OCI-LY3 (cell line): ENCODE results near the gene ACLY.
"Not testable (repeated sequence)": the region's sequence is repeated elsewhere in the genome, so short reads cannot be mapped to it uniquely, and the experiment has no call there.

Experiments used
- H2AFZ ChIP-seq: fragments of 200-600, 300-600 bp; shearing (Covaris generic); 2 replicates; pipeline ENCODE4 v1.6.0; 2014; ENCODE audit warnings: antibody characterized with exemption, low read depth, low read length
- H3K27ac ChIP-seq: fragments of 200-600, 300-600 bp; sonication (generic); 2 replicates; pipeline ENCODE4 v1.5.1; 2014; ENCODE audit warnings: mild to moderate bottlenecking, low read length, moderate library complexity, mixed read lengths
- H3K27me3 ChIP-seq: fragments of 200-600, 300-600 bp; sonication (generic); 2 replicates; pipeline ENCODE4 v1.6.1; 2014; ENCODE audit warnings: low read depth, low read length, mixed read lengths
- H3K36me3 ChIP-seq: fragments of 200-600, 300-600 bp; sonication (generic); replicated peaks from 2 replicates; pipeline ENCODE3; 2014; ENCODE audit warnings: low read depth, low read length, mixed read lengths
- H3K4me1 ChIP-seq: fragments of 300-600, 200-600 bp; sonication (generic); 2 replicates; pipeline ENCODE4 v1.6.1; 2014; ENCODE audit warnings: low read length, mixed read lengths
- H3K4me2 ChIP-seq: fragments of 200-600, 300-600 bp; sonication (generic); 2 replicates; pipeline ENCODE4 v1.6.1; 2014; ENCODE audit warnings: low read length, mixed read lengths
- H3K4me3 ChIP-seq: fragments of 300-600, 200-600 bp; sonication (generic); 2 replicates; pipeline ENCODE4 v1.5.1; 2014; ENCODE audit warnings: antibody characterized with exemption, mild to moderate bottlenecking, low read length, moderate library complexity
- H3K79me2 ChIP-seq: fragments of 300-600, 200-600 bp; shearing (Covaris generic); 2 replicates; pipeline ENCODE4 v1.6.1; 2014; ENCODE audit warnings: mild to moderate bottlenecking, low read length, mixed read lengths
- H3K9ac ChIP-seq: fragments of 300-600, 200-600 bp; shearing (Covaris generic); 2 replicates; pipeline ENCODE4 v1.6.0; 2014; ENCODE audit warnings: mild to moderate bottlenecking, low read length, moderate library complexity
- H3K9me3 ChIP-seq: fragments of 200-600, 300-600 bp; shearing (Covaris generic); 2 replicates; pipeline ENCODE4 v1.6.1; 2014; ENCODE audit warnings: low read length, mixed read lengths; ENCODE audit not compliant: insufficient read depth
- H4K20me1 ChIP-seq: fragments of 200-600, 300-600 bp; sonication (generic); 2 replicates; pipeline ENCODE4 v1.6.1; 2016; ENCODE audit warnings: low read length, mixed read lengths; ENCODE audit not compliant: insufficient read depth
- CTCF ChIP-seq: fragments of 200-600, 300-600 bp; sonication (generic); IDR thresholded peaks from 2 replicates; pipeline ENCODE4 v1.5.1; 2014; ENCODE audit warnings: antibody characterized with exemption, low read length, low read depth
- EZH2phosphoT487 ChIP-seq: fragments of 200-600 bp; shearing (Covaris generic); IDR thresholded peaks from 2 replicates; pipeline ENCODE4 v1.6.1; 2018; ENCODE audit warnings: antibody characterized with exemption, mixed run types, low read depth

Gene ACLY

GRCh38 chr17:41849251-41849990 lies 69.3 kb downstream of the ACLY start:
- Histone ChIP-seq H3K79me2 (peaks cover 55% of the 10 kb centered on the region), H3K4me3 (no peak overlapping the region), H3K9ac (no peak overlapping the region), H2AFZ (no peak overlapping the region), H3K9me3 (no peaks in the 10 kb centered on the region), H3K27me3 (no peaks in the 10 kb centered on the region), H4K20me1 (peaks cover 22% of the 10 kb centered on the region), H3K36me3 (peaks cover 16% of the 10 kb centered on the region), H3K4me2 (no peak overlapping the region), H3K4me1 (no peaks in the 10 kb centered on the region), H3K27ac (no peak overlapping the region)
- TF ChIP-seq EZH2phosphoT487 (no peak), CTCF (no peak)

- no peaks in the 10 kb centered on the region for H3K9me3 ChIP-seq
- no peak overlapping the region for H2AFZ ChIP-seq
- H3K4me1 ChIP-seq = no peaks in the 10 kb centered on the region
- no peak overlapping the region for H3K4me2 ChIP-seq
- H3K79me2 ChIP-seq = peaks cover 49% of the 10 kb centered on the region
- H3K36me3 ChIP-seq = peaks cover 10% of the 10 kb centered on the region
- H3K9ac ChIP-seq = no peak overlapping the region
- H3K27me3 ChIP-seq = no peaks in the 10 kb centered on the region
- H3K4me3 ChIP-seq = no peak overlapping the region
- TF ChIP-seq EZH2phosphoT487 (no peak), CTCF (no peak)
- H3K27ac ChIP-seq = no peak overlapping the region
- peaks cover 18% of the 10 kb centered on the region for H4K20me1 ChIP-seq
Measured at GRCh38 chr17:41848788-41849187, 70.0 kb downstream of the ACLY start.

- no peak overlapping the region for H3K9ac ChIP-seq
- peaks cover 8% of the 10 kb centered on the region for H4K20me1 ChIP-seq
- H3K27ac ChIP-seq = no peak overlapping the region
- peaks cover 19% of the 10 kb centered on the region for H3K79me2 ChIP-seq
- H3K4me1 ChIP-seq = no peaks in the 10 kb centered on the region
- no peak overlapping the region for H3K4me3 ChIP-seq
- TF ChIP-seq CTCF (no peak), EZH2phosphoT487 (no peak)
- H2AFZ ChIP-seq = no peak overlapping the region
- H3K9me3 ChIP-seq = no peaks in the 10 kb centered on the region
- no peaks in the 10 kb centered on the region for H3K27me3 ChIP-seq
- no peak overlapping the region for H3K4me2 ChIP-seq
- H3K36me3 ChIP-seq = no peaks in the 10 kb centered on the region
Measured at GRCh38 chr17:41844971-41845370, 73.8 kb downstream of the ACLY start.

- not testable (repeated sequence) for H3K4me2 ChIP-seq, H3K4me1 ChIP-seq, H3K9ac ChIP-seq, H3K36me3 ChIP-seq, H3K4me3 ChIP-seq, H3K27me3 ChIP-seq, H4K20me1 ChIP-seq, H2AFZ ChIP-seq, H3K79me2 ChIP-seq, H3K27ac ChIP-seq, H3K9me3 ChIP-seq
Measured at GRCh38 chr17:41840781-41841180, 78.0 kb downstream of the ACLY start.

GRCh38 chr17:41839448-41839847 lies 79.3 kb downstream of the ACLY start:
- Histone ChIP-seq H3K79me2 (peaks cover 14% of the 10 kb centered on the region), H3K4me1 (peaks cover 11% of the 10 kb centered on the region)
- H3K9me3 ChIP-seq, H3K4me2 ChIP-seq, H3K27me3 ChIP-seq, H3K9ac ChIP-seq, H4K20me1 ChIP-seq, H3K36me3 ChIP-seq, H2AFZ ChIP-seq, H3K27ac ChIP-seq, H3K4me3 ChIP-seq: not testable (repeated sequence)
